Fibroblast of the aortic adventitia (primary cell): ENCODE data around the gene UBXN11. TPM values are rescaled to one million over a fixed set of nuclear protein-coding genes. Genes with fewer than 3 reads are reported as not detected.

Experiments used
- DNase-seq: peaks from one replicate; pipeline ENCODE4 v3.0.0-alpha.2; 2010; ENCODE audit warnings: low read depth
- H3K4me3 ChIP-seq: 2 replicates; pipeline ENCODE4 v1.5.1; 2011; ENCODE audit warnings: low read depth, mild to moderate bottlenecking, control low read depth, low read length, moderate library complexity
- total RNA-seq: library from RNA; depleted of rRNA; stranded (reverse); fragments of >200 nt; gene quantifications from 2 replicates; pipeline ENCODE4 v1.2.3, GENCODE V29; 2012; ENCODE audit warnings: low replicate concordance
- TF ChIP-seq, protein P1 (sequence below): IDR thresholded peaks from 2 replicates; pipeline ENCODE4 v1.5.1; 2011; ENCODE audit warnings: mild to moderate bottlenecking, low read length, control low read depth, inconsistent platforms; ENCODE audit not compliant: insufficient read depth

UBXN11 gene, protein sequence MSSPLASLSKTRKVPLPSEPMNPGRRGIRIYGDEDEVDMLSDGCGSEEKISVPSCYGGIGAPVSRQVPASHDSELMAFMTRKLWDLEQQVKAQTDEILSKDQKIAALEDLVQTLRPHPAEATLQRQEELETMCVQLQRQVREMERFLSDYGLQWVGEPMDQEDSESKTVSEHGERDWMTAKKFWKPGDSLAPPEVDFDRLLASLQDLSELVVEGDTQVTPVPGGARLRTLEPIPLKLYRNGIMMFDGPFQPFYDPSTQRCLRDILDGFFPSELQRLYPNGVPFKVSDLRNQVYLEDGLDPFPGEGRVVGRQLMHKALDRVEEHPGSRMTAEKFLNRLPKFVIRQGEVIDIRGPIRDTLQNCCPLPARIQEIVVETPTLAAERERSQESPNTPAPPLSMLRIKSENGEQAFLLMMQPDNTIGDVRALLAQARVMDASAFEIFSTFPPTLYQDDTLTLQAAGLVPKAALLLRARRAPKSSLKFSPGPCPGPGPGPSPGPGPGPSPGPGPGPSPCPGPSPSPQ
- 5.2 and 8.9 TPM in 2 replicates for total RNA-seq

DNA sequence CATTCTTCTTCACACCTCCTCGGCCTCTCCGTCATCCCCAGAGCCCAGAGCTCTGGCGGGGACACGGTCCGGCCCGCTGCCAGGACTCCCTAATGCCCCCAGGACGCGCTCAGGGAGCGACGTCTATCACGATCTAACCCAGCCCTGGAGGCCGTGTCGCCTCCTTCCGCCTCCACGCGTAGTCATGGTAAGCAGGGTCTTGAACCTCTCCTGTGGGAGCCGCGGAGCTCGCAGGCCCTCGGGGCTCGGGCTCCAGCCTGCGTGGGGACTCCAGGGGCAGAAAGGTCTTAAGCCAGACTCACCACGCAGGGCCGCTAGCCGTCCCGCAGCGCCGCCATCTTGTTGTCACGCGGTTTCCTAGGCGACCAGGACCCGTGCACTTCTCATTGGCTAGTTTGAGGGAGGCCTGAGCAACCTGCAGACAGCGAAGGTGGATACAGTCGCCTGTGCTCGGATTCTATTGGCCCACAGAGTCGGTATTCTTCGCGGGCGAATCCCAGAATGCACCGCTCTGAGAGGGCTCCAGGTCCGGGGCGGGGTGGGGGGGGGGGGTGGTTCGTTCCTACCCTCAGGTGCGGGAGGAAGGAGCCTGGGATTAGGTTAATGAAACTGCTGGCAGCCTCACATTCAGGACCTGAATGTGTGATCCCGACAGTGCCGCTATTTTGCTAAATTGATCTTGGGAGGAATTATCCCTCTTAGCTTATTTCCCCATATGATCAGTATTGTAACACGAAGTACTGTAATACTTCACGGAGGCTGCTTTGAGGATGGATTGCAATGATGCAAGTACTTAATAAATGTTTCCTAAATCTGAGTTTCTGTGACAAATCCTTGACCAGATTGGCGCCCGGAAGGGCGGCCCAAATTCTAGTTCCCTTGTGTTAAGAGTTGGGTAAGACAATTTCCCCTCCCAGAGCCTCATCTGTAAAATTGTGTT is at the start of gene UBXN11:
UBXN11 (minus strand) TSS at position 347 of the 940 bp plus-strand sequence. CDS start 3,753 bp downstream, outside the sequence.
- H3K4me3 ChIP-seq = peak within 1 kb of the TSS; percentile 89
- TF ChIP-seq, protein P1, sequence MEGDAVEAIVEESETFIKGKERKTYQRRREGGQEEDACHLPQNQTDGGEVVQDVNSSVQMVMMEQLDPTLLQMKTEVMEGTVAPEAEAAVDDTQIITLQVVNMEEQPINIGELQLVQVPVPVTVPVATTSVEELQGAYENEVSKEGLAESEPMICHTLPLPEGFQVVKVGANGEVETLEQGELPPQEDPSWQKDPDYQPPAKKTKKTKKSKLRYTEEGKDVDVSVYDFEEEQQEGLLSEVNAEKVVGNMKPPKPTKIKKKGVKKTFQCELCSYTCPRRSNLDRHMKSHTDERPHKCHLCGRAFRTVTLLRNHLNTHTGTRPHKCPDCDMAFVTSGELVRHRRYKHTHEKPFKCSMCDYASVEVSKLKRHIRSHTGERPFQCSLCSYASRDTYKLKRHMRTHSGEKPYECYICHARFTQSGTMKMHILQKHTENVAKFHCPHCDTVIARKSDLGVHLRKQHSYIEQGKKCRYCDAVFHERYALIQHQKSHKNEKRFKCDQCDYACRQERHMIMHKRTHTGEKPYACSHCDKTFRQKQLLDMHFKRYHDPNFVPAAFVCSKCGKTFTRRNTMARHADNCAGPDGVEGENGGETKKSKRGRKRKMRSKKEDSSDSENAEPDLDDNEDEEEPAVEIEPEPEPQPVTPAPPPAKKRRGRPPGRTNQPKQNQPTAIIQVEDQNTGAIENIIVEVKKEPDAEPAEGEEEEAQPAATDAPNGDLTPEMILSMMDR = no peak
- peak; percentile 90 for DNase-seq

DNA sequence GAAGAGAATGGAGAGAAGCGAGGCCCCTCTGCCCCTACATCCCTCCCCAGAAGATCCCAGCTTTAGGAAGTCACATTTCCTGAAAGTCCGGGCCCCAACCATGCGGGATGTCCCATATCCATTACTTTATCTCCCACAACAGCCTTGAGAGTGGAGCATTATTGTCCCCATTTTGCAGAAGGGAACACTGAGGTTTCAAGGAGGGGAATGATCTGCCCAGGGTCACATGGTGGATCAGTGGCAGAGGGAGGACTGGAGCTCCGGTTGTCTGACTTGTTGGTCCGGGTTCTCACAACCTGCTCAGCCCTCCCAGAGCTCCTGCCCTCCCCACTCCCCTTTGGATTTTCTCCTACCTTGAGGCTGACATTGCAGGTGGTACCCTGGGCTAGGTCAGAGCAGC is 49.7 kb upstream of the UBXN11 start:
- DNase-seq = no peak
- H3K4me3 ChIP-seq = no peak overlapping the region
- TF ChIP-seq, protein P1 = no peak

GRCh38 chr1:26354972-26355371 is 48.5 kb upstream of the UBXN11 start:
- no peak for DNase-seq
- H3K4me3 ChIP-seq = no peak overlapping the region
- TF ChIP-seq, protein P1 = no peak

DNA sequence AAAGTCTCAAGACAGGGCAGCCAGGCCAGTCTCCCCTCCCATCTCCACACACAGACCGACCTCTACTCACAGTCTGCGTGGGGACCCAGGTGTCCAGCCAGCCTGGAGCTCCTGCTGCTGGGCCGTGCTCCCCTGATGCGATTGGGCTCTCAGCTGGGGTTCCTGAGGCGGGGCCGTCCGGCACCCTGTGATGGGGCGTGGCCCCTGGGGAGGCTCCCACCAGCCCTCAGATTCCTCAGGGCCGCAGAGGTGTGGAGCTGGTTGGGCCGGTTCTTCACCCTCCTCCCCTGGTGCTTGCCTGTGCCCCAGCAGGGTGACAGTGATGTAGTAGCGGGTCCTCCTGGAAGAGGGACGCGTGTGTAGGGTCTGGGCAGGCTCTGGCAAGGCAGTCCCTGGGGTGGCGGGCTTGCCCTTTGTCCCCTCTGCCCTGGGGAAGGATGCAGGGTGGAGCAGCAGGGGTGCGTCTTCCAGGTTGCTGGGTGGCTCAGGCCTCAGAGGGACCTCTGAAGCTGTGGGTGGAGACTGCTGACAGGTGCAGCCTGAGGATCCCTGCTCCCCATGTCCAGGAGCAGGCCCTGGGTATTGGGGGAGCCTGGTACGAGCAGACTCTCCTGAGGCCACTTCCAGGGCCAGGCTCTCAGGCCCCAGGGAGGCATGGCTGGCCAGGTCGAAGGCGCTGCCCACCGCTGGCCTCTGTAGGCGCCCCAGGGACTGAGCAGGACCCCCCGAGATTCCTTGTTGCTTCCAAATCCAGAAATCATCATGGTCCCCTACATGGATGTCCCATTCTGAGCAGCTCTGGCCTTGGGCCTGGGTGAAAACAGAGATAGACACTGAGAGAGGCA is 47.8 kb upstream of the UBXN11 start, which contains the start of gene CRYBG2:
CRYBG2 (minus strand) TSS at position 155 of the 845 bp plus-strand sequence. CDS start 7,473 bp downstream, outside the sequence.
- DNase-seq = no peak
- H3K4me3 ChIP-seq = no peak within 1 kb of the TSS
- TF ChIP-seq, protein P1 = no peak

DNA sequence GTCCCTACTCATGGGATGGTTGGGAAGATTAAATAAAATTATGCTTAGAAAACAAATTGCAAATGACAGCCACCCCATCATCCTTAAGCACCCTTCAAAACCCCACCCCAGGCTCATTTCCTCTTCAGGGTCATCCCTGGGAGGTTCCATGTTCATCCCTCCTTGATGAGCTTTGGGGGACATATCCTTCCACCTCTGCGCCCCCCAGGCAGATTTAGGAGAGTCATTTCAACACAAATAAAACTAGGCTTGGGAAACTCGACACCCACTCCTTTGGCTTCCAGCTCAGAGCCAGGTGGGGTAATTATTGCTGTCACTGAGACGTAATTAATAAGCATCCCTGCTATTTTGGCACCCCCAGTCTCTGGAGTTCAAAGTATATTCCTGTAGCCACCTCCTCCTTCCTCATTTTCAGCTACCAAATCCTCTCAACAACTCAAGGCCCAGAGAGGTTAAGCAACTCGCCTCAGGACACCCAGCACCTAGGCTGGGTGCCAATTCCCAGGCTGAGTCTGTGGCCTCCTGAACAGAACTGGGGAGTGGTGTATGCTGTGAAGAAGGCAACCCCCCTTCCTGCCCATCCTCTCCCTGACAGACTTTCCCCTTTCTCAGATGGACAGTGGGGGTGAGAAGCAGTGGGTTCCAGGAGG is 46.9 kb upstream of the UBXN11 start:
- DNase-seq = no peak
- TF ChIP-seq, protein P1 = no peak
- no peak overlapping the region for H3K4me3 ChIP-seq
